Fibroblast of skin of scalp (primary cell): ENCODE measurements around the gene TENT4B.

ENCODE experiments used
- DNase-seq: peaks from one replicate; pipeline ENCODE4 v3.0.0-alpha.2; 2013

The TENT4B gene

GRCh38 chr16:50260206-50261159, 107.4 kb downstream of the TENT4B start:
- no peak for DNase-seq

DNA sequence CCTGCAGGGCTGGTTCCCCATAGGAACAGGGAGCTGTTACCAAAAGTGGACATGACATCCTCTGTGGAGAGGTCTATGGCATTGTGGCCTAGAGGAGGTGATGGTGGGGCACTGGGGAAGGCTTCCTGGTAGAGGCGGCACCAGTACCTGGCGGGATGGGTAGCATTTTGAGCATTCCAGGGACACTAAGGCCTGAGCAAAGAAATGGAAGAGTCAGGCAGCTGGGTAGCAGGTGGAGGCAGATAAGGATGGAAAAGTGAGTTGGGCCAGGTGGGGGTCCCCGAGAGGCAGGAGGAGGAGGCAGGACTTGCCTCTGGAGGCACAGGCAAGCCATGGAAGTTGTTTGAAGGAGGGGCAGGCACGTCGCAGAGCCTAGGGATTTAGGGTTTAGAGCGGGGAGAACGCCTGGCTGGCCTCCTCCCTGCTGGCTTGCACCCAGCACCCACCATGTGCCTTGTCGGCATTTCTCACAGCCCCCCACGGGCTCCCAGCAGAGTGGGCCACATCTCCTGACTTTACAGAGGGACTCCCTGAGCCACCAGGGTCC, 108.1 kb downstream of the TENT4B start:
- DNase-seq: no peak

DNA sequence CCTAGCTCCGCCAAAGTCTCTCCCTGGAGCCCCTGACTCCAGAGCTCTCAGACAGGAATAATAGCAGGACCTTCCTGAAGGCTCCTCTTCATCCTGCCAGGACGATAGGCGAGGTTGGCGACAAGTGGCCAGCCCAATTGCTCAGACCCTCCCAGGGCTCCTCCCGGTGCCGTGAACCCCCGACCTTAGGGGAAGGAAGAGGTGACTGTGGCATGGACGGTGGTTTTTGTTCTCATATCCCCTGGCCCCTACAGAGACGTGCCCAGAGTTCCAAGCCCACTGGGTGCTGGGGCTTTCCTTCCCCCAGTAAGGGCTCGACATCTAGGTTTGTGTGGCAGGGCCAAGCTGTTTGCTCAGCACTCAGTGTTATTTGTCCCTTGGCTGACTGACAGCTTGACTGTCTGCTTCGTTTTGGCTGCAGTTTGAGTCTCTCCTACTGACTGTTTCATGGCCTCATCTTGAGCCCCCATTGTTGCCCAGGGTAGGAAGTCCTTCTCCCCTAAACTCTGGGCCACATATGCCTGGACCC, 108.7 kb downstream of the TENT4B start:
- DNase-seq: no peak

DNA sequence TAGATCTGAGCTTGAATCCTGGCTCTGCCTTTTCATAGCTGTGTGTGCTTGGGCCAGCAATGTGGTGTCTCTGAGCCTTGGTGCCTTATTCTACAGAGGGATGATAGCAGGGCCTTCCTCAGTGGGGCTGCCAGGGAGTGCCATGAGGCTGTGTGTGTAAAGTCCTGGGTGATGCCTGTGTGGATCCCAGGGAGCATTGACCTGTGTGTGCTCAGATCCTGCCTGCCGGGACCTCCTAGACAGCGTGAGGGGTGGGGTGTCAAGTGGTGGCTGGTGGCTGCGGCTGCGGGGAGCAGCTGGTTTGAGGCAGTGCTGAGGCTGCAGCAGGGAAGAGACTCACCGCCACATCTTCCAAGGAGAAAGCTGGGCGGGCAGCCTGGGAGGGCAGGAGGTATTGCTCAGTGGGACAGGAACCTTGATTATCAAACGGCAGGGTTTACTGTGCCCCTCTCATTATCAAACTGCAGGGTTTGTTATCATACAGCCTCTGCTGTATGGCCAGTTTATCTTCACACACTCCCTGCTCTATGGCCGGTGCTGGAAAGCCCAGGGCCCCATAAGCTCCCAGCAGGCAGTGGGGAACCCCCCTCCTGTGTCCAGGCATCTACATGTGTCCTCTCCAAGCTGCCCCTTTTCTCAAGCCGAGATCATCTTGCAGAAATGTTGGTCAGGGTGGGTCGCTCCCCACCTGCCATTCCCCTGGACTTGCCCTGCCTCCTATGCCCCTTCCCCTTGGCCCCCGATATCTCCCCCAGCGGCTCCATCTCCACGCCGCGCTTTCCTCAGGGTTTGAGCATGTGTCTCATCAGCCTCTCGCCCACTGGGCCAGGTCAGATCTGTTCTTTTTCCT, 110.2 kb downstream of the TENT4B start:
- DNase-seq: no peak

DNA sequence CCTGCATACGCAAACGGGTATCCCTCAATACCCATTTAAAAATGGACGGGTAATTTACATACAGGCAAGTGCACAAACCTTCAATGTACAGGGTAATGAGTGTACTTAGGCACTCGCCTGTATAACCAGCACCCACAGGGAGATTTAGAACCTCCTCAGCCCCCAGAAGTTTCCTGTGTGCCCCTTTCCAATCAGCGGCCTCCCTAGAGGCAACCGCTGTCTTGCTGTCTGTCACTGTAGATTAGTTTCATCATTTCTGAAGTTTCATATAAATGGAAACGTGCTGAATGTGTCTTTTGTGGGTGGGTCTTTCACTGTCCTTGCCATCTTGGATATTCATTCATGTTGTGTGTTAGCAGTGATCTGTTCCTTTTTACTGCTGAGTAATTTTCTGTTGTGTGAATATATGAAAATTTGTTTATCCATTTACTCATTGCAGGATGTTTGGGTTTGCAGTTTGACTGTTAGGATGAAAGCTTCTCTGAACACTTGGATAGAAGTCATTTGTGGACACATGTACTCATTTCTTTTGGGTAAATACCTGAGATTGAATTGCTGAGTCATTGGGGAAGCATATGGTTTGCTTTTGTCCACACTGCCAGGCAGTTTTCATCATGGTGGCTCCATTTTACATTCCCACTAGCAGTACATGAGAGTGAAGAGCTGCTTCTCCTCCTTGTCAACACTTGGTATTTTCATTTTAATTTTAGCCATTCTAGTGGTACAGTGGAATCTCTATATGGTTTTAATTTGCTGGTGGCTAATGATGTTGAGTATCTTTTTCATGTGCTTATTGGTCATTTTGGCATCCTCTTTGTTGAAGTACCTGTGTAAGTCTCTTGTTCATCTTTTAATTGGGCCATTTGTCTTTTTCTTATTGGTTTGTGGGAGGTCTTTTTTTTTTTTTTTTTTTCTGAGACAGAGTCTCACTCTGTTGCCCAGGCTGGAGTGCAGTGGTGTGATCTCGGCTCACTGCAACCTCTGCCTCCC, 111.1 kb downstream of the TENT4B start:
- peak; percentile 29 for DNase-seq

- DNase-seq: no peak
Observed at GRCh38 chr16:50265260-50265659, 112.2 kb downstream of the TENT4B start.

DNA sequence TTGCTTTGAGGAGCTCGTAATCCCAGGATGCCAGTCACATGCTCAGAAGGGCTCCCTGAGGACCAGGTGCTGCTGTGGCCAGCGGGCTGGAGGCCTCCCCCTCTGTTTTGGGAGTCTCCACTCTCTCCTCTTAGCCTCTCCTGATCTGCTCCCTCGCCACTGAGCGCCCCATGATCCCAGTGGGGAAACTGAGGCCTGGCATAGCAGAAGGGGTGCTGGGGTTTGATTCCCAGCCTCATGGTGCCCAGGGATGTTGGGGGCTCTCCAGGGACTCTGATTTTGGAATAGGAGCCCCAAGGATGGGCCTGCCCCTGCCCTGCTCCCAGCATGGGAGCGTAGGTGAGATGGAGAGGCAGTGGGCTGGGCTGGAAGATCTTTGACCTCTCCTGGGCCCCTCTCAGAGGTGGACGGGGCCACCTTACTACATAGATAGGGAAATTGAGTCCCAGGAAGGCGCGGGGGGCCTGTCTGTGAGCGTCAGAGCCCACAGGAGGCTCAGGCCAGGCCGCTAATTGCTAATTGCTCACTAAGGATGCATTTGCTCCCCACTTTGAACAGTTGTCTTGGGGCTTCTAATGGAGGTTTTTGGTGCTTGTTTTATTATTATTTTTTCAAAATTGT, 112.7 kb downstream of the TENT4B start:
- DNase-seq: no peak

DNA sequence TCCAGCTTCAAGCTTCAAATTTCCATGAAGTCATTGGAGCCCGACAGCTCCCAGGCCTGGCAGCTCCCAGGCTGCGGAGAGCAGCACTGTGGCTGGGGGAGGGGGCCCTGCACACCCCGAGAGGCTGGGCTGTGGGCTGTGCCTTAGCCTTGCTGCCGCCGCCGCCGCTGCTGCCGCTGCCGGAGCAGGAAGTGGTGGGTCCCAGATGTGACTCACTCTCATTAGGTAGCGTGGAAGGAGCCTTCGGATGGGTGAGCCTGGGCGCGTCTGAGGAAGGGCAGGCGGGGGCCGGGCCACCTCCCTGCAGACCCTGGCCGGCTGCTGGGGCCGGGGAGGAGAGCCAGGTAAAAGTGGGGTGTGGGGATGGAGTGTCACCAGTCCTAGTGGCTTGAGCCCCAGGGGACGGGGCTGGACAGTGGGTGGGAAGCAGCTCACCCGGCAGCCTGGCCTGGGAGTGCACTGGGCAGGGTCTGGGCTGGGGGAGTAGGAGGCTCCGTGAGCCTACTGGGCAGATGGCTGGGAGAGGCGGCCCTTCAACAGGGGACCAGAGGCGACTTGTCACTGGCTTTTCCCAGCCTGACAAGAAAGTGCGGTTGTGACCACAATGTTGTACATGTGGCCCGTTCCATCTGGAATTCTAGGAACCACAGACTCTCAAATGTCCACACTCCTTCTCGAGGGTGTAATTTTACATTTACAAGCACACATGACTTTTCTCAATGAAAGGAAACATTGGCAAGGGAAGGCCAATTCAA, 113.4 kb downstream of the TENT4B start, which contains the start of gene ADCY7:
Gene ADCY7, plus strand, starts transcription at position 215 of the 755 bp plus-strand sequence. CDS start 21,629 bp downstream, outside the sequence.
- peak; percentile 90 for DNase-seq

DNA sequence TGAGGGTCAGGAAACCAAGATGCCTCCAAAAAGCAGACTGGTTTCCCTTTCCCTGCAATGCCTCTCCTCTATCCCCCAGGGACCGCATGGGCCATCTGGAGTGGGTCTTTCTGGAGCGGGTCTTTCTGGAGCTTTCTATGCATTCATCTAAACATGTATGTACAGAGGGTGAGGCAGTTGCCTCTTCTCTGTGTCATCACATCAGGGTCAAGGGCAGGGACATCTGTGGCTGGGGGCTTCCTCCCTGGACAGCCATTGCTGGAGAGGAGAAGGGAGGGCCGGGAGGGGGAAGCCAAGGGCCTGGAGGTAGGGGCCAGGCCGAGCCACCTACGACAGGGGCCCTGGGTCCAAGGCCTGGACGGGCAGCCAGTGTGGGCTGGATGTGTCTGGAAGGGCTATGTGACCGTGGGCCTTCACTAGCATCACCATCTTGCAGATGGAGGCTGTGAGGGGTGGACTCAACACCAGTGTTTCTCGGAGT, 114.1 kb downstream of the TENT4B start:
- peak; percentile 26 for DNase-seq

- DNase-seq: no peak
Observed at GRCh38 chr16:50267651-50268050, 114.5 kb downstream of the TENT4B start.

DNA sequence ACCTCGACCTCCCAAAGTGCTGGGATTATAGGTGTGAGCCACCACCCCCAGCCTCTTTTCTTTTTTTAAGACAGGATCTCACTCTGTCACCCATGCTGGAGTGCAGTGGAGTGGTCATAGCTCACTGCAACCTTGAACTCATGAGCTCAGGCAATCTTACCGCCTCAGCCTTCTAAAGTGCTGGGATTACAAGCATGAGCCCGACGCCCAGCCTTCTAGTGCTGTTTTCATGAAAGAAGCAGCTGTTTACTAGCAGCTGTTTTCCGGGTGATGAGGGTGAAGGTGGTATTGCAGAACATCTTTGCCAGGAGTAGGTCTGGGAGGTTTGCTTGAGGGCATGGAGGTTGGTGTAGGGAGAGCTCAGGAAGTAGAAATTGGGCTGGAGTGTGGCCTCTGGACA, 115.2 kb downstream of the TENT4B start:
- DNase-seq: no peak

GRCh38 chr16:50269061-50269705, 116.1 kb downstream of the TENT4B start:
- DNase-seq: no peak

- DNase-seq: no peak
Observed at GRCh38 chr16:50269769-50270509, 116.8 kb downstream of the TENT4B start.

DNA sequence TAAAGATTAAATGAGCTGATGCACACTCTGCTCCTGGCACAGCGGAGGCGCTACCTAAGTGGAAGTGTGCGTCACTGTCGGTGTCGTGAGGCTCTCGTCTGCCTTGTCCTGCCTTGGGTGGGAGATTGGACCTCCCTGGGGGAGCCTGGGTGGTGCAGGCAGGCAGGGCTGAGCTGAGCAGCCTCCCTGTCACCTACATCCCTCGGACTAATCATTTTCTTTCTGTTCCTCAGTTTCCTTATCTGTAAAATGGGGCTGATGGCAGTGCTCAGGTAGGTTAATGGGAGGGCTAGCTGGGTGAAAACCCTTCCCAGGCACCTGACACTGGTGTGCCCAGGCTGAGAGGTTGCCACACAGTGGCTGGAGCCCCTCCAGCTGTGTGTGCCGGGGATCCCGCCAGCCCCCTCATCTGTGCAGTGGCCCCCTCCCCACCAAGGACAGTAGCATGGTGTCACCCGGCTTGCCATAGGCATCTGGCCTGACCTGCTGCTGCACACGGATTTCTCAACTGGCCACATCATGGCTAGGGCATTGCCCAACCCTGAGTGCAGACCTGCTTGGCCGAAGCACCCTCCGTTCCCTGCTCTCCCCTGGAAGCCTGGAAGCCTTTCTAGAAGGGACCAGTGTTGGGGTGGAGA, 117.5 kb downstream of the TENT4B start:
- no peak for DNase-seq

GRCh38 chr16:50271148-50272041, 118.3 kb downstream of the TENT4B start:
- no peak for DNase-seq

- DNase-seq: no peak
Observed at GRCh38 chr16:50272111-50272571, 119.0 kb downstream of the TENT4B start.
